HG03521 (cell line): ENCODE measurements around the gene LAYN.

Source experiments
- ATAC-seq: cut with Tn5 transposase; IDR thresholded peaks from one replicate; pipeline ENCODE4 v1.9.1; 2021; ENCODE audit warnings: mild to moderate bottlenecking, moderate library complexity; ENCODE audit not compliant: unreplicated experiment

Gene LAYN

DNA sequence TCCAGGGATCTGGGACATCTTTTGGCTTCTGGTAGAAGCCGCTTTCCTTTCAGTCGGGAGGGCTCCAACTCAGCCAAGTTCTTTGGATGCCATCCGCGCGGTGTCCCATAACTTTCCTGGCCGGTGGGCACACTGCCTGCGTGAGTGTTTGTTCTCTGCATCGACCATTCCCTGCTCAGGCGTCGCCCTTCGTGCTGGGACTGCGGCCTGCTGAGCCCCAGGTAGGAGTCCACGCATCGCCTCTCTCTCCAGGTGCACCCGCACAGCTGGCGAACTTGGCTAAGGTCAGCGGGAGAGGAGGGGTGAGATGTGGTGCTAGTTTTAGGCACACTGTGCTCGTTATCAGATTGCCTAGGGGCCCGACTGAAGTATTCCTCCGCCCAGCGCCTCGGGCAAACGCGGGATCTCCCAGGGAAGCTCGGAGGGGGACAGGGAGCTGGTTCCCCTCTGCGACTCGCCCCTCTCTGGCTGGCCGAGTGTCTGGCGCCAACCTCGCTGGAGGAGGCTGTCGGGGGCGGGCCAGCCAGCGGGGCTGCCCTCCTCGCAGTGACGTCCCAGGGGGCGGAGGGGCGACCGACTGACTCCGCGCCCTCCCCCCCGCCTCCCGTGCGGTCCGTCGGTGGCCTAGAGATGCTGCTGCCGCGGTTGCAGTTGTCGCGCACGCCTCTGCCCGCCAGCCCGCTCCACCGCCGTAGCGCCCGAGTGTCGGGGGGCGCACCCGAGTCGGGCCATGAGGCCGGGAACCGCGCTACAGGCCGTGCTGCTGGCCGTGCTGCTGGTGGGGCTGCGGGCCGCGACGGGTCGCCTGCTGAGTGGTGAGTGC lies at the start of gene LAYN:
LAYN (plus strand) TSS at position 607 of the 823 bp plus-strand sequence; CDS start at position 731, 124 bp downstream.
- ATAC-seq: no peak

- no peak for ATAC-seq
Observed at GRCh38 chr11:111494040-111494439, 46.5 kb upstream of the LAYN start.

- no peak for ATAC-seq
Observed at GRCh38 chr11:111499483-111499882, 41.0 kb upstream of the LAYN start.

DNA sequence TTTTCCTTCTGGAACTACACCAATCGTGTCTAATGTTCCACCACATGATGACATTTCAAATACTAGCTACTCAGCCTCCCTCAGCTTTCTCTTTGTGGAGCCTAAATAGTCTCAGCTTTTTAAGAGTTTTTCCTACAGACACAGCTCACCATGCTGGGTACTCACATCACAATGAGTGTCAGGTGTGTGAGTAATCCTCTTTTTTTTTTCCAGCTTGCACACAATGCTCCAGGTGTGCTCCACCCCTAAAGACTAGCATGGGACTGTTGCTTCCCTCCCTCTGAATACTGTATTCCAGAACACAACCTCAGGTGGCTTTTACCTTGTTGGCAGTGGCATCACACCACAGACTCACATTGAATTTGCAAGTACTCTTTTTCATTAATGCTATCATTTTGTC lies 40.0 kb upstream of the LAYN start:
- no peak for ATAC-seq

- ATAC-seq: no peak
Observed at GRCh38 chr11:111502611-111503010, 37.9 kb upstream of the LAYN start.

GRCh38 chr11:111510311-111510710 lies 30.2 kb upstream of the LAYN start:
- no peak for ATAC-seq

GRCh38 chr11:111512296-111513239 lies 28.0 kb upstream of the LAYN start, which contains the start of gene BTG4:
Gene BTG4 (minus strand): TSS chr11:111512386. CDS start chr11:111498776, 13,610 bp downstream.
- no peak for ATAC-seq

DNA sequence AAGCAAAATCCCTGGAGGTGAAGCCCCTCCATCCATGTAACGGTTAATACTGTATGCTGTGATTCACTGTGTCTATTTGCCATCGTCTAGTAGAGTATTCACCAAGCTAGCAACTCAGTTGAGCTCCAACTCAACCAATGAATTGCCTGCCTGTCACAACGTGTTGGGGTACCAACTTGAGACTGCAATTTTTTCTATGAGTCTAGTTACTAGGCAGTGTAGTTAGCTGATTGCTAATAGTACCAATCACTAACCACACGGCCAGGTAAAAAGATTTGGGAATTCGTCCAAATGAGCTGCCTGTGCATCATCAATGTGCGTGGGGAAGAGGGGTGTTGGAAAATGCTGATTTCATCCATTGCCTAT lies 27.3 kb upstream of the LAYN start:
- ATAC-seq: no peak

DNA sequence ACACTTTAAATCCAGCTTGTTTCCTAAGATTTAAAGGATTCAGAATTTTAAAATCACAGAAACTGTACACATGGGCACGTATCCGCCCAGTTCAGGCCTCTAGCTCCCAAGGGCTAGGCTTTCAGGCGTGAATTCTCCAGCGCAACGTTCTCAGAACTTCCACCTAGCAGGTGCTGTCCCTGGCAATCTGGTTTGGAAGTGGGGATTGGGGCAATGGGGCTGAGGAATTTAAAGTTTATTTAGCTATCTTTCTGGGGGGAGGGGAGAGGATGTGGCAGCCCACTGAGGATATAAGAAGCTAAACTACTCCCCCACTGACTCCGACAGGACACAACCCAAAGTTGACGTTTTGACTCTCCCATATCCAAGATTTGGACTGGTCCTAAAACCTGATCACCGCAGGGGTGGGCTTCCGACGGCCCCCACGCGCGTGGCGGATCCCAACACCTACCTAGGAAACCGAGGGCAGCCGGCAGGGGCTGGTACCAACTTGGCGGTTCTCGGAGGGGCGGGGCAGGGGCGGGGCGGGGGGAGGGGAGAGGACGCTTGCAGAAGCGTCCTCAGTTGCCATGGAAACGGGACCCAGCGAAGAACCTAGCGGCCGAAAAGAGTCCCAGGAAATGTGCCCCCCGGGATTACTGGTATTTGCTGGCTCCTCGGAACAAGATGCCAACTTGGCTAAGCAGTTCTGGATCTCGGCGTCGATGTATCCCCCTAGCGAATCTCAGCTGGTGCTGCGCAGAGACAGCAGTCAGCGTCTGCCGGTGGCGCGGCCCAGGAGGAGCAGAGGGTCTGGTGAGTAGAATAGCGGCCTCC lies 26.1 kb upstream of the LAYN start, which contains the start of gene HOATZ:
HOATZ (plus strand) TSS at position 563 of the 816 bp plus-strand sequence; CDS start at position 570, 7 bp downstream.
- ATAC-seq: no peak

DNA sequence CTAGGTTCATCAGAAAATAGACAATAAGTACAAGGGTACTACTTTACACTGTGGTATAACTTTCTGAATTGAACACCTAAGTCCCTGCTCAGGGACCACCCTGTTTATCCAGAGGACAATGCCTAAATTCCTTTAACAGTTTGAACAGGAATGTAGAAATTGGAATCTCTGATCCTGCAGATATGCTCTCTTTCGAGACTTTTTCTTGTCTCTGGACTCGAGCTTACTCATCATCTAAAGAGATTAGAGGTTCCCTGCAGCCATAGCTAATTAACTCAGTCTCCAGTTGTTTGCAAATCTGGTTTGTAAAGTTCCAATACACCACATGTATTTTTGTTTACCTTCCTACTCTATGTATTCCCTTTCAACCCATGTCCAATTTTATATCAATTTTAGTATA lies 24.9 kb upstream of the LAYN start:
- no peak for ATAC-seq

DNA sequence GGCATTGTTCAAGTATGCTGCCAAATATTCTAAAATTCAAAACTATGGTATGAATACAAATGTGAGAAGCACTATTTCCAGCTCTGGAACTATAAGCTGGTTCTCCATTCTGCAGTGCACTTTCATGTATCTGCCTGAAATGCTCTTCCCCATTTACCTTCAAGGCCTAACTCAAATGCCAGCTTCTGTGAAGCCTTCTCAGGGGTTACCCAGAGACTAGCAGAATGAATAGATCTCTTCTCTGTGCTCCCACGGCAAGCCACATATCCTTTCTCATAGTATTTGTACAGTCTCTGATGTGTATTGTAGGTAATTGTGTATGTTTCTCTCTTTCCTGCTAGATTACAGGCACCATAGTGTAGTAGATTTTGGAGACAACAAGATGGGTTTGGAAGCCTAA lies 21.9 kb upstream of the LAYN start:
- no peak for ATAC-seq

DNA sequence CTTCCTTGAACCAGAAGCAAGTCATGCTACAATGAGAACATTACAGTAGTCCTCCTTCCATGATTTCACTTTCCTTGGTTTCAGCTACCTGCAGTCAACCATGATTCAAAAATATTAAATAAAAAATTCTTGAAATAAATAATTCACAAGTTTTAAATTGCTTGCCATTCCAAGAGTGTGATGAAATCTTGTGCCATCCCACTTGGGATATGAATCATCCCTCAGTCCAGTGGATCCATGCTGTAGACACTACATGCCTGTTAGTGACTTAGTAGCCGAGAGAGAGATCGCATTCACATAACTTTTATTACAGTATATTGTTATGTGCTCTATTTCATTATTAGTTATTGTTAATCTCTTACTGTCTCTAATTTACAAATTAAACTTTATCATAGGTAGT lies 20.0 kb upstream of the LAYN start:
- no peak for ATAC-seq

GRCh38 chr11:111521135-111521534 lies 19.4 kb upstream of the LAYN start:
- ATAC-seq: no peak

- ATAC-seq: no peak
Observed at GRCh38 chr11:111522426-111522825, 18.1 kb upstream of the LAYN start.

DNA sequence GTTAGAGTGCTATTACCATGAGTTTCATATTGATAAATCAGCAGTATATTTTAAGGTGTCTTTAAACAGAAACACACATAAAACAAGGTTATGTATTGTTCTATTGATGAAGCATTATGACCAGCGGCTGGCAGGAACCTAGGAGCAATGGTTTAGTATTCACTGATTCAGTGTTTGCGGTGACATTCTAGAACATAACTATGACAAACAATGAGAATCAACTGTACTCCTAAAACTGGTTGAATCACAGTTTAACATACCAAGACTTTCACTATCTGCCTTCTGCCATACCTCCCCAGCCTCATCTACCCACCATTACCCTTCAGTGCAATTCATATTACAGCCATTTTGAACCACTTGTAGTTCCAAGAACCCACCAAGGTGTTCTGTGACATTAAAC lies 17.2 kb upstream of the LAYN start:
- ATAC-seq: no peak

GRCh38 chr11:111524056-111524455 lies 16.5 kb upstream of the LAYN start:
- ATAC-seq: no peak

GRCh38 chr11:111525456-111525855 lies 15.1 kb upstream of the LAYN start:
- no peak for ATAC-seq

- no peak for ATAC-seq
Observed at GRCh38 chr11:111526501-111526900, 14.0 kb upstream of the LAYN start.

DNA sequence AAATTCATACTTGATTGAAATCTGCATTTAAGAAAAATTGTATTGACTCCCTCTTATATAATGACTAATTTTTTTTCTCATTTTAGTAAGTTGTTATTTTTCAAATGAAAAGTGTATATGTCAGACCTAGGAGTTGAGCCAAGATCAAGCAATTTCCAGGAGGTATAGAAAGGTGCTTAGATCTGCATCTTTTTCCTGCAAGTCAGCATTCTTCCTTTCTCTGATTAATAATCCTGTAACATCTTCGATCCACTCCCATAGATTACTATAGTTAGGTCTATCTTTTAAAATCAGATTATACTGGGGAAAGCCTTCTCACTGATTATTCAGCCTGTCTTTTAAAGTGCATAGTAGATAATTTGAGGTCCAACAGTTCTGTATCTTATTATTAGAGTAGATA lies 13.2 kb upstream of the LAYN start:
- no peak for ATAC-seq

DNA sequence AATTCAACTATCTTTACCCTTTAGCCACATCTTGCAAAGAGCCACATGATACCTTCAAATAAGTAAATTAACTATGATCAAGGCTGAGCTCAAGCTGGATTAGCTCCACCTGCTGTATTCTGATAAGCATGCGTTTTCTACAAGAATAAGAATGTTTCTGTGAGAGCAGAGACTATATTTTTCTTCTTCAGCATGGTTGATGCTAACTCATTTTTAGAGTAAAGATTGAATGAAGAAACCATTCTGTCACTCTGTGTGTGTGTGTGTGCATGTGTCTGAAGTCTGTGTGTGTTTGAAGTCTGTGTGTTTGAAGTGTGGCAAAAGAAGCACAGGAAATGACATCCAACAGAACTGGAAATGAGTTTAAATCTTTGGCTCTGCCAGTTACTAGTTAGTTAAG lies 12.0 kb upstream of the LAYN start:
- ATAC-seq: no peak

DNA sequence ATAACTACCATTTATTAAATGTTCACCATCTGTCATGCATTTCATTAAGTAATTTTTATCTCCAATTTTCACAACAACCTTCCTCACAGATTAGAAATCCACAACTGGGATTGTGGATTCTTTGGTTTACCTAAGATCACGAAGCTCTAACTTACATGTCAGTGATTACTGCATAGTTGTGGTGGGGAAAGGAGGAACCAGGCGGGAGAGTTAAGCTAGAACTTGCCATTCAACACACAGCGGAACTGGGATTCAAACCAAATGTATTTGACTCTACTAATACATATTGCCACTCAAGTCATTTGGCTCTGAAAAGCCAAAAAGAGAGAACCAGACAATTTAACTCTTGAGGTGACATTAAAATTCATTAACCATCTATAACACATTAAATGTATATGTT lies 10.4 kb upstream of the LAYN start:
- ATAC-seq: no peak
